NT2/D1 (cell line): ENCODE data around the gene C12orf75.

Experiments used
- DNase-seq: peaks from one replicate; pipeline ENCODE4 v3.0.0-alpha.2; 2011; ENCODE audit warnings: low read depth, low spot score
- H3K27me3 ChIP-seq: 2 replicates; pipeline ENCODE4 v1.6.0; 2011; ENCODE audit warnings: mild to moderate bottlenecking; ENCODE audit not compliant: insufficient read length, insufficient read depth
- H3K36me3 ChIP-seq: 2 replicates; pipeline ENCODE4 v1.6.1; 2011; ENCODE audit warnings: mild to moderate bottlenecking, low read length, mixed read lengths; ENCODE audit not compliant: insufficient read depth, insufficient read length
- H3K4me1 ChIP-seq: 2 replicates; pipeline ENCODE4 v1.5.1; 2011; ENCODE audit not compliant: insufficient read depth, insufficient read length
- H3K4me3 ChIP-seq: 2 replicates; pipeline ENCODE4 v1.5.1; 2011; ENCODE audit warnings: low read depth; ENCODE audit not compliant: insufficient read length
- H3K9ac ChIP-seq: 2 replicates; pipeline ENCODE4 v1.6.0; 2011; ENCODE audit warnings: low read depth; ENCODE audit not compliant: insufficient read length
- H3K9me3 ChIP-seq: 2 replicates; pipeline ENCODE4 v1.5.1; 2011; ENCODE audit warnings: mild to moderate bottlenecking, low read length; ENCODE audit not compliant: insufficient read depth
- SUZ12 ChIP-seq: IDR thresholded peaks from 2 replicates; pipeline ENCODE4 v1.6.1; 2011; ENCODE audit not compliant: insufficient read length, insufficient read depth; ENCODE audit errors: extremely low read depth
- YY1 ChIP-seq: IDR thresholded peaks from 2 replicates; pipeline ENCODE4 v1.6.1; 2011; ENCODE audit not compliant: insufficient read length, insufficient read depth
- ZNF274 ChIP-seq: IDR thresholded peaks from 2 replicates; pipeline ENCODE4 v1.6.1; 2011; ENCODE audit warnings: mild to moderate bottlenecking, low read depth, low read length

Gene C12orf75

GRCh38 chr12:105291531-105291930, 39.0 kb upstream of the C12orf75 start:
- no peak for DNase-seq
- H3K9ac ChIP-seq = no peak overlapping the region
- no peaks in the 10 kb centered on the region for H3K9me3 ChIP-seq
- H3K36me3 ChIP-seq = no peaks in the 10 kb centered on the region
- no peaks in the 10 kb centered on the region for H3K27me3 ChIP-seq
- no peak overlapping the region for H3K4me3 ChIP-seq
- TF ChIP-seq SUZ12 = no peak
- no peaks in the 10 kb centered on the region for H3K4me1 ChIP-seq

GRCh38 chr12:105292705-105293104, 37.8 kb upstream of the C12orf75 start:
- TF ChIP-seq SUZ12 (no peak), ZNF274 (no peak), YY1 (no peak)
- Histone ChIP-seq H3K27me3 (no peaks in the 10 kb centered on the region), H3K9me3 (peaks cover 11% of the 10 kb centered on the region; the same call in 1 of the 2 replicates), H3K36me3 (no peaks in the 10 kb centered on the region), H3K4me3 (no peak overlapping the region), H3K9ac (no peak overlapping the region), H3K4me1 (no peaks in the 10 kb centered on the region)
- no peak for DNase-seq

GRCh38 chr12:105293187-105293586, 37.3 kb upstream of the C12orf75 start:
- Histone ChIP-seq H3K4me1 (no peaks in the 10 kb centered on the region), H3K4me3 (no peak overlapping the region), H3K9me3 (peaks cover 16% of the 10 kb centered on the region), H3K27me3 (no peaks in the 10 kb centered on the region), H3K36me3 (no peaks in the 10 kb centered on the region), H3K9ac (no peak overlapping the region)
- DNase-seq = no peak
- TF ChIP-seq ZNF274 (no peak), SUZ12 (no peak), YY1 (no peak)

- TF ChIP-seq SUZ12 = no peak
- TF ChIP-seq YY1 = no peak
- TF ChIP-seq ZNF274 = no peak
- Histone ChIP-seq H3K4me3 (no peak overlapping the region), H3K9ac (no peak overlapping the region), H3K9me3 (peaks cover 19% of the 10 kb centered on the region), H3K36me3 (no peaks in the 10 kb centered on the region), H3K4me1 (no peaks in the 10 kb centered on the region), H3K27me3 (no peaks in the 10 kb centered on the region)
- DNase-seq = no peak
Observed at GRCh38 chr12:105294161-105294560, 36.3 kb upstream of the C12orf75 start.

- Histone ChIP-seq H3K4me1 (no peaks in the 10 kb centered on the region), H3K4me3 (no peak overlapping the region), H3K9ac (no peak overlapping the region), H3K9me3 (peaks cover 20% of the 10 kb centered on the region), H3K36me3 (no peaks in the 10 kb centered on the region), H3K27me3 (no peaks in the 10 kb centered on the region)
- TF ChIP-seq ZNF274 = no peak
- TF ChIP-seq SUZ12 = no peak
- no peak for TF ChIP-seq YY1
- no peak for DNase-seq
Observed at GRCh38 chr12:105294886-105295479, 35.5 kb upstream of the C12orf75 start.

GRCh38 chr12:105296116-105297089, 34.1 kb upstream of the C12orf75 start:
- Histone ChIP-seq H3K27me3 (no peaks in the 10 kb centered on the region), H3K36me3 (no peaks in the 10 kb centered on the region), H3K4me3 (no peak overlapping the region), H3K4me1 (no peaks in the 10 kb centered on the region), H3K9me3 (peaks cover 34% of the 10 kb centered on the region), H3K9ac (no peak overlapping the region)
- no peak for DNase-seq
- TF ChIP-seq ZNF274 (no peak), YY1 (no peak), SUZ12 (no peak)

GRCh38 chr12:105300883-105301282, 29.6 kb upstream of the C12orf75 start:
- H3K36me3 ChIP-seq = no peaks in the 10 kb centered on the region
- no peak for DNase-seq
- no peak overlapping the region for H3K9ac ChIP-seq
- H3K9me3 ChIP-seq = peaks cover 42% of the 10 kb centered on the region
- TF ChIP-seq YY1 (no peak), ZNF274 (no peak), SUZ12 (no peak)
- H3K4me1 ChIP-seq = no peaks in the 10 kb centered on the region
- H3K4me3 ChIP-seq = no peak overlapping the region
- no peaks in the 10 kb centered on the region for H3K27me3 ChIP-seq
